Mesenchymal stem cell (in vitro differentiated cells and primary cell): ENCODE data around the gene PTPRD.

Source experiments
- DNase-seq: peaks from one replicate; pipeline ENCODE4 v3.0.0-alpha.2; 2013
- H2AFZ ChIP-seq: one replicate; pipeline ENCODE4 v1.6.1; 2013; ENCODE audit warnings: low read depth, mild to moderate bottlenecking, control low read depth, inconsistent platforms, low read length, moderate library complexity
- H2AK5ac ChIP-seq: 2 replicates; pipeline ENCODE4 v1.6.1; 2013; ENCODE audit warnings: low read length, moderate library complexity, mild to moderate bottlenecking, inconsistent platforms; ENCODE audit not compliant: severe bottlenecking
- H2BK120ac ChIP-seq: one replicate; pipeline ENCODE4 v1.6.1; 2013; ENCODE audit warnings: low read depth, mild to moderate bottlenecking, inconsistent platforms, low read length, moderate library complexity
- H2BK12ac ChIP-seq, 2 experiments: one replicate each; pipeline ENCODE4 v1.6.1; 2013; ENCODE audit warnings: inconsistent platforms in 2 of 2, low read length in 2 of 2, mild to moderate bottlenecking in 2 of 2, moderate library complexity in 2 of 2, control low read depth in 1 of 2
- H2BK15ac ChIP-seq: one replicate; pipeline ENCODE4 v1.6.1; 2013; ENCODE audit warnings: mild to moderate bottlenecking, low read depth, inconsistent platforms; ENCODE audit not compliant: poor library complexity, severe bottlenecking
- H2BK5ac ChIP-seq: 2 replicates; pipeline ENCODE4 v1.6.1; 2013; ENCODE audit warnings: low read depth, mild to moderate bottlenecking, low read length, control low read depth, inconsistent platforms; ENCODE audit not compliant: poor library complexity, severe bottlenecking
- H3K14ac ChIP-seq, 2 experiments: one replicate each; pipeline ENCODE4 v1.6.1; 2013; ENCODE audit warnings: inconsistent platforms in 2 of 2, low read length in 2 of 2, control low read depth in 1 of 2, mild to moderate bottlenecking in 1 of 2, moderate library complexity in 1 of 2
- H3K18ac ChIP-seq, 2 experiments: one replicate each; pipeline ENCODE4 v1.6.1; 2013; ENCODE audit warnings: inconsistent platforms in 2 of 2, low read length in 2 of 2, control low read depth in 1 of 2, low read depth in 1 of 2, mild to moderate bottlenecking in 1 of 2
- H3K23ac ChIP-seq, 2 experiments: one replicate each; pipeline ENCODE4 v1.6.1; 2013; ENCODE audit warnings: inconsistent platforms in 2 of 2, low read length in 2 of 2, mild to moderate bottlenecking in 2 of 2, moderate library complexity in 2 of 2, control low read depth in 1 of 2
- H3K27ac ChIP-seq: 2 replicates; pipeline ENCODE4 v1.5.1; 2013; ENCODE audit warnings: mild to moderate bottlenecking, moderate library complexity, low read length, control low read depth, inconsistent platforms; ENCODE audit not compliant: poor library complexity, severe bottlenecking
- H3K27me3 ChIP-seq, 2 experiments: 2 replicates each; pipeline versions ENCODE4 v1.6.1 to v1.7.0; 2013; ENCODE audit warnings: low read length in 2 of 2, mild to moderate bottlenecking in 2 of 2, moderate library complexity in 2 of 2, control low read depth in 1 of 2, inconsistent platforms in 1 of 2; ENCODE audit not compliant: control insufficient read depth in 1 of 2, insufficient read depth in 1 of 2
- H3K36me3 ChIP-seq, 2 experiments: 2 replicates each; pipeline versions ENCODE4 v1.6.1 to v1.7.0; 2013; ENCODE audit warnings: low read length in 2 of 2, control low read depth in 1 of 2, inconsistent platforms in 1 of 2, low read depth in 1 of 2, mild to moderate bottlenecking in 1 of 2; ENCODE audit not compliant: insufficient read depth in 2 of 2, control insufficient read depth in 1 of 2
- H3K4ac ChIP-seq, 2 experiments: one replicate each; pipeline ENCODE4 v1.6.1; 2013; ENCODE audit warnings: inconsistent platforms in 2 of 2, low read length in 2 of 2, mild to moderate bottlenecking in 2 of 2, moderate library complexity in 2 of 2, control low read depth in 1 of 2, low read depth in 1 of 2
- H3K4me1 ChIP-seq: 2 replicates; pipeline ENCODE4 v1.6.1; 2013; ENCODE audit warnings: low read depth, low read length, control low read depth; ENCODE audit not compliant: control insufficient read depth, insufficient read depth
- H3K4me2 ChIP-seq: 2 replicates; pipeline ENCODE4 v1.6.1; 2013; ENCODE audit warnings: low read length, mild to moderate bottlenecking, inconsistent platforms; ENCODE audit not compliant: poor library complexity, severe bottlenecking
- H3K4me3 ChIP-seq, 2 experiments: 2 replicates each; pipeline versions ENCODE4 v1.5.1 to v1.7.0; 2013; ENCODE audit warnings: low read length in 2 of 2, mild to moderate bottlenecking in 2 of 2, control low read depth in 1 of 2, low read depth in 1 of 2; ENCODE audit not compliant: insufficient read depth in 1 of 2
- H3K79me1 ChIP-seq: replicated peaks from 2 replicates; pipeline ENCODE4 v1.6.1; 2013; ENCODE audit warnings: mild to moderate bottlenecking, control low read depth, low read length, inconsistent platforms; ENCODE audit not compliant: poor library complexity, severe bottlenecking
- H3K9ac ChIP-seq: 2 replicates; pipeline ENCODE4 v1.7.0; 2013; ENCODE audit warnings: mild to moderate bottlenecking, low read length, moderate library complexity
- H3K9me3 ChIP-seq: 2 replicates; pipeline ENCODE4 v1.7.0; 2013; ENCODE audit warnings: mild to moderate bottlenecking, low read length; ENCODE audit not compliant: control insufficient read depth
- H4K8ac ChIP-seq: one replicate; pipeline ENCODE4 v1.6.1; 2013; ENCODE audit warnings: inconsistent platforms, mild to moderate bottlenecking, low read length, moderate library complexity
- H4K91ac ChIP-seq: one replicate; pipeline ENCODE4 v1.6.1; 2013; ENCODE audit warnings: mild to moderate bottlenecking, low read length, inconsistent platforms
- WGBS: methylation state at CpG from one replicate; pipeline ENCODE4 v1.1.7; 2013; ENCODE audit warnings: mixed read lengths; 5-methylcytosine and 5-hydroxymethylcytosine counted together

PTPRD gene

GRCh38 chr9:8901146-8901545, 1711.7 kb downstream of the PTPRD start:
- DNase-seq: no peak
- H3K9ac ChIP-seq: no peak overlapping the region
- WGBS: 92% methylated on average over 2 of the region's 2 CpGs
- H3K4ac ChIP-seq: no peak overlapping the region
- H3K4me2 ChIP-seq: no peak overlapping the region
- no peak overlapping the region for H2BK15ac ChIP-seq
- H3K14ac ChIP-seq: no peak overlapping the region
- H2BK120ac ChIP-seq: no peak overlapping the region
- no peaks in the 10 kb centered on the region for H3K36me3 ChIP-seq
- no peak overlapping the region for H2BK12ac ChIP-seq
- no peak overlapping the region for H4K8ac ChIP-seq
- H3K27me3 ChIP-seq: no peaks in the 10 kb centered on the region
- no peak overlapping the region for H2BK5ac ChIP-seq
- no peak overlapping the region for H3K27ac ChIP-seq
- H3K18ac ChIP-seq: no peak overlapping the region
- H2AK5ac ChIP-seq: no peak overlapping the region
- no peak overlapping the region for H3K4me3 ChIP-seq
- H3K79me1 ChIP-seq: no peaks in the 10 kb centered on the region
- no peak overlapping the region for H3K23ac ChIP-seq
- no peak overlapping the region for H4K91ac ChIP-seq
- H3K9me3 ChIP-seq: no peaks in the 10 kb centered on the region
- no peaks in the 10 kb centered on the region for H3K4me1 ChIP-seq
- H2AFZ ChIP-seq: no peak overlapping the region

- Histone ChIP-seq H3K4me1 (no peaks in the 10 kb centered on the region), H3K4me3 (no peak overlapping the region), H3K18ac (no peak overlapping the region), H3K4me2 (no peak overlapping the region), H2AK5ac (no peak overlapping the region), H3K23ac (no peak overlapping the region), H3K14ac (no peak overlapping the region), H4K91ac (no peak overlapping the region), H3K9me3 (no peaks in the 10 kb centered on the region), H2BK5ac (no peak overlapping the region), H3K79me1 (no peaks in the 10 kb centered on the region), H3K36me3 (no peaks in the 10 kb centered on the region), H2BK15ac (no peak overlapping the region), H2BK120ac (no peak overlapping the region), H2AFZ (no peak overlapping the region), H3K4ac (no peak overlapping the region), H3K27me3 (no peaks in the 10 kb centered on the region), H4K8ac (no peak overlapping the region), H2BK12ac (no peak overlapping the region), H3K9ac (no peak overlapping the region), H3K27ac (no peak overlapping the region)
- DNase-seq: no peak
- 84% methylated on average over 4 of the region's 4 CpGs for WGBS
Measured at GRCh38 chr9:8899511-8899910, 1713.3 kb downstream of the PTPRD start.

GRCh38 chr9:8895861-8896224, 1717.0 kb downstream of the PTPRD start:
- H3K9me3 ChIP-seq: no peaks in the 10 kb centered on the region
- no peak overlapping the region for H3K14ac ChIP-seq
- H3K27ac ChIP-seq: no peak overlapping the region
- no peak overlapping the region for H3K4me3 ChIP-seq
- no peak overlapping the region for H2AK5ac ChIP-seq
- H3K79me1 ChIP-seq: no peaks in the 10 kb centered on the region
- H3K18ac ChIP-seq: no peak overlapping the region
- H3K36me3 ChIP-seq: no peaks in the 10 kb centered on the region
- no peak overlapping the region for H2BK120ac ChIP-seq
- H2BK15ac ChIP-seq: no peak overlapping the region
- H2BK5ac ChIP-seq: no peak overlapping the region
- 24% methylated on average over 2 of the region's 3 CpGs for WGBS
- no peaks in the 10 kb centered on the region for H3K4me1 ChIP-seq
- no peaks in the 10 kb centered on the region for H3K27me3 ChIP-seq
- no peak overlapping the region for H2BK12ac ChIP-seq
- H3K9ac ChIP-seq: peak overlapping the region; percentile 39
- no peak overlapping the region for H3K23ac ChIP-seq
- no peak overlapping the region for H4K8ac ChIP-seq
- H4K91ac ChIP-seq: no peak overlapping the region
- H3K4me2 ChIP-seq: no peak overlapping the region
- peak; percentile 50 for DNase-seq
- H3K4ac ChIP-seq: no peak overlapping the region
- H2AFZ ChIP-seq: no peak overlapping the region

- no peak for DNase-seq
- Histone ChIP-seq H2BK120ac (no peak overlapping the region), H3K27ac (no peak overlapping the region), H3K23ac (no peak overlapping the region), H3K4me3 (no peak overlapping the region), H3K4ac (no peak overlapping the region), H2AFZ (no peak overlapping the region), H2BK15ac (no peak overlapping the region), H3K27me3 (no peaks in the 10 kb centered on the region), H4K8ac (no peak overlapping the region), H3K36me3 (no peaks in the 10 kb centered on the region), H4K91ac (no peak overlapping the region), H3K4me2 (no peak overlapping the region), H3K79me1 (no peaks in the 10 kb centered on the region), H2BK5ac (no peak overlapping the region), H2BK12ac (no peak overlapping the region), H3K9me3 (no peaks in the 10 kb centered on the region), H2AK5ac (no peak overlapping the region), H3K18ac (no peak overlapping the region), H3K9ac (peak overlapping the region; percentile 39), H3K4me1 (no peaks in the 10 kb centered on the region), H3K14ac (no peak overlapping the region)
- WGBS: 43% methylated on average over 4 of the region's 4 CpGs
Measured at GRCh38 chr9:8895106-8895860, 1717.5 kb downstream of the PTPRD start.
